K562 (cell line): Measurements from ENCODE around the gene ADM2. TPM values are rescaled to one million over a fixed set of nuclear protein-coding genes. Genes with fewer than 3 reads are reported as not detected.

Experiments
- BRD4 ChIP-seq: fragments of 200-600 bp; sonication (generic); IDR thresholded peaks from 2 replicates; pipeline ENCODE4 v1.6.1; 2017; ENCODE audit warnings: inconsistent platforms
- CHCHD3 ChIP-seq: fragments of 250-450 bp; sonication (Bioruptor Pico); IDR thresholded peaks from 2 replicates; pipeline ENCODE4 v2.1.2; 2022; ENCODE audit warnings: mild to moderate bottlenecking
- EGR1 ChIP-seq: fragments of 450-650 bp; conservative IDR thresholded peaks from 2 replicates; pipeline ENCODE4 v1.6.1; 2017; ENCODE audit warnings: mild to moderate bottlenecking
- ELK1 ChIP-seq: sonication (generic); formaldehyde crosslinking; IDR thresholded peaks from 2 replicates; pipeline ENCODE4 v1.8.1; 2022; ENCODE audit warnings: missing genetic modification reagents
- FOXJ2 ChIP-seq: fragments of 200-800 bp; sonication (Bioruptor generic); IDR thresholded peaks from 2 replicates; pipeline ENCODE4 v1.6.1; 2016; ENCODE audit warnings: missing genetic modification characterization, missing compliant biosample characterization
- FOXJ3 ChIP-seq: sonication (generic); formaldehyde crosslinking; IDR thresholded peaks from 2 replicates; pipeline ENCODE4 v1.4.0; 2020; ENCODE audit warnings: mild to moderate bottlenecking, missing genetic modification reagents
- GATA2 ChIP-seq: sonication (generic); formaldehyde crosslinking; IDR thresholded peaks from 2 replicates; pipeline ENCODE4 v1.4.0; 2020; ENCODE audit warnings: mild to moderate bottlenecking, missing genetic modification reagents
- HDAC3 ChIP-seq: fragments of 450-650 bp; IDR thresholded peaks from 2 replicates; pipeline ENCODE4 v1.6.1; 2018; ENCODE audit warnings: borderline replicate concordance, mild to moderate bottlenecking, moderate library complexity; ENCODE audit not compliant: partially characterized antibody
- L3MBTL2 ChIP-seq: fragments of 450-650 bp; IDR thresholded peaks from 2 replicates; pipeline ENCODE4 v1.6.1; 2016; ENCODE audit warnings: mild to moderate bottlenecking, moderate library complexity
- MAZ ChIP-seq, 2 experiments: fragments of 450-650 bp in 1 of 2; sonication (generic) in 1 of 2; formaldehyde crosslinking; IDR thresholded peaks in 1 of 2; conservative IDR thresholded peaks in 1 of 2; 2 replicates each; pipeline versions ENCODE4 v1.4.0 to v1.5.0; 2020; ENCODE audit warnings: mild to moderate bottlenecking in 1 of 2, missing genetic modification reagents in 1 of 2
- MIER1 ChIP-seq: fragments of 450-650 bp; IDR thresholded peaks from 2 replicates; pipeline ENCODE4 v1.6.1; 2016; ENCODE audit warnings: antibody characterized with exemption, mild to moderate bottlenecking, low read depth
- MTA1 ChIP-seq: fragments of 450-650 bp; IDR thresholded peaks from 2 replicates; pipeline ENCODE4 v1.6.1; 2017; ENCODE audit warnings: borderline replicate concordance
- NCOA4 ChIP-seq: fragments of 450-650 bp; IDR thresholded peaks from 2 replicates; pipeline ENCODE4 v1.6.1; 2018; ENCODE audit warnings: mild to moderate bottlenecking; ENCODE audit not compliant: partially characterized antibody
- NEUROD1 ChIP-seq: fragments of 150-350 bp; IDR thresholded peaks from 2 replicates; pipeline ENCODE4 v1.6.1; 2014; ENCODE audit warnings: borderline replicate concordance, low read length, low read depth; ENCODE audit not compliant: partially characterized antibody
- RBM17 ChIP-seq: fragments of 200-400 bp; formaldehyde crosslinking; IDR thresholded peaks from 2 replicates; pipeline ENCODE4 v1.6.1; 2017; ENCODE audit warnings: low read depth, mild to moderate bottlenecking, low read length, borderline replicate concordance
- RERE ChIP-seq: sonication (generic); formaldehyde crosslinking; IDR thresholded peaks from 2 replicates; pipeline ENCODE4 v1.8.0; 2023; ENCODE audit warnings: missing genetic modification reagents, mild to moderate bottlenecking, borderline replicate concordance
- SRF ChIP-seq, 2 experiments: fragments of 250-450, 450-650 bp in 1 of 2; sonication (Bioruptor Pico) in 1 of 2; sonication (generic) in 1 of 2; formaldehyde crosslinking; IDR thresholded peaks; 2 replicates each; pipeline versions ENCODE4 v1.5.0 to v1.5.1; 2020 to 2022; ENCODE audit warnings: mild to moderate bottlenecking in 1 of 2, missing genetic modification reagents in 1 of 2
- USF1 ChIP-seq: sonication (generic); formaldehyde crosslinking; IDR thresholded peaks from 2 replicates; pipeline ENCODE4 v1.9.0; 2022; ENCODE audit warnings: mild to moderate bottlenecking, missing genetic modification reagents
- XRCC4 ChIP-seq: IDR thresholded peaks from one replicate; pipeline ENCODE4 v1.6.1; 2011; ENCODE audit not compliant: insufficient read depth, insufficient read length; ENCODE audit errors: extremely low read depth
- ZNF699 ChIP-seq: fragments of 250-450 bp; sonication (Bioruptor Pico); IDR thresholded peaks from 2 replicates; pipeline ENCODE4 v1.8.0; 2021; ENCODE audit warnings: mild to moderate bottlenecking, moderate library complexity; ENCODE audit not compliant: insufficient replicate concordance
- polyA plus RNA-seq, 8 experiments: library from polyadenylated mRNA; depleted of rRNA in 4 of 8; stranded (reverse) in 5 of 8; unstranded in 3 of 8; fragments of >200 nt; fragmentation: Nextera tagmentation in 2 of 8; fragmentation: Illumina TruSeq in 1 of 8; extraction: Ambion mirVana in 2 of 8; extraction: Trizol in 1 of 8; gene quantifications; 2 replicates each; pipeline versions ENCODE4 v1.2.1 to v1.2.3, GENCODE V29; 2011 to 2014; ENCODE audit warnings: inconsistent platforms in 1 of 8, missing spikeins in 1 of 8
- total RNA-seq, 7 experiments: library from RNA; depleted of rRNA in 6 of 7; stranded (reverse); fragments of >200 nt in 6 of 7; fragmentation: Illumina TruSeq in 2 of 7; extraction: Trizol in 2 of 7; gene quantifications; 2 replicates each; pipeline versions ENCODE4 v1.2.1 to v1.2.3, GENCODE V29; 2011 to 2021; ENCODE audit warnings: low replicate concordance in 1 of 7

The ADM2 gene
- total and polyA plus RNA-seq, 9 of the 15 experiments (the other 6 are each of a cell fraction or from before 2014, with no cell fraction given), result 0.11 to 5.1 (median 0.38) TPM

DNA sequence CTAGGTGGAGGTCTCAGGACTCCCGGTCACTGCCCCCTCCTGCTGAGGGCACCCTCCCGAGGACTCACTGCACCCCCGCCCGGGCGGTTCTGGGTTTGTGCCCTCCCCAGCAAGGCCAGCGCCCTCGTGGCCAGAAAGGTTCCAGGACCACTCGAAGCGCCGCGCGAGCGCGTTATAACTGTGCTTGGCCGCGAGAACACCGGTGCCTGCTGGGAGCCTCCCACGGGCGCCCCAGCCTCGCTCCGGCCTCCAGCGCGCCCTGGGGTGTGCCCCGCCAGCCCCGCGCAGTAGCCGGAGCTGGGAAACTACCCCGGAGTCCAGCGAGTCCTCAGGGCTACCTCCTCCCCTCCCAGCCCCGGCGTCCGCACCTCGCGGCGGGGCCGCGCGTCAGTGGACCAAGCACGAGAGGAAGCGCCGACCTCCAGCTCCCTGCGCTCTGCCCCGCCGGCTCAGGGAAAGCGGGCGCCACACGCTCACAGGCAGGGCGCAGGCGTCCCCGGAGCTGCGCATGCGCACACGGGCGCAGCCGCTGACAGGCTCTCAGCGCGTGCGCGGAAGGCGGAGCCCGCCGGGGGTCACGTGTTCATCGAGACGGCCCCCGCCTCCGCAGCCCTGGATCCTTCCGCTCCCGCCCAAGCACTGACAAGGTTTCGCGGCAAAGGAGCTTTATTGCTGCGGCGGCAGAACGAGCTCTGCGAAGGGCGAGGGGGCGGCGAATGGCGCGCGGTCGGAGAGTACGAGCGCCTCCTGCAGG, 43.9 kb downstream of the ADM2 start, which contains the start of gene SCO2 (continued):
- no peak for TF ChIP-seq ELK1 (CRISPR knock-in tag)
- no peak for TF ChIP-seq ZNF699 (CRISPR knock-in tag)
- peak; percentile 98 for TF ChIP-seq USF1 (CRISPR knock-in tag)
- TF ChIP-seq FOXJ3, result no peak
- no peak for TF ChIP-seq RBM17
- no peak for TF ChIP-seq NEUROD1
- peak; percentile 95 for TF ChIP-seq L3MBTL2
- TF ChIP-seq SRF (CRISPR knock-in tag; IDR thresholded peaks at IDR 0.05), result no peak
- no peak for TF ChIP-seq CHCHD3 (CRISPR knock-in tag)
- no peak for TF ChIP-seq XRCC4
- TF ChIP-seq MTA1, result no peak
- TF ChIP-seq NCOA4, result no peak
- TF ChIP-seq MIER1, result no peak
- TF ChIP-seq MAZ (CRISPR knock-in tag; conservative IDR thresholded peaks at IDR 0.05 in 1 of 2, IDR thresholded peaks at IDR 0.05 in 1 of 2), result peak; percentile 75 to 81
- TF ChIP-seq GATA2 (CRISPR knock-in tag), result no peak
- no peak for TF ChIP-seq RERE (CRISPR knock-in tag)
- no peak for TF ChIP-seq HDAC3
- TF ChIP-seq EGR1, result peak; percentile 94
- TF ChIP-seq FOXJ2 (tag), result no peak
- TF ChIP-seq BRD4, result no peak
